ENCODE data around the gene FNIP1. TPM values are rescaled to one million over a fixed set of nuclear protein-coding genes. Genes with fewer than 3 reads are reported as not detected.

The FNIP1 gene
- total and polyA plus RNA-seq, 9 of the 15 experiments (the other 6 are each of a cell fraction or from before 2014, with no cell fraction given): 5.0 to 32.8 (median 18.4) TPM

DNA sequence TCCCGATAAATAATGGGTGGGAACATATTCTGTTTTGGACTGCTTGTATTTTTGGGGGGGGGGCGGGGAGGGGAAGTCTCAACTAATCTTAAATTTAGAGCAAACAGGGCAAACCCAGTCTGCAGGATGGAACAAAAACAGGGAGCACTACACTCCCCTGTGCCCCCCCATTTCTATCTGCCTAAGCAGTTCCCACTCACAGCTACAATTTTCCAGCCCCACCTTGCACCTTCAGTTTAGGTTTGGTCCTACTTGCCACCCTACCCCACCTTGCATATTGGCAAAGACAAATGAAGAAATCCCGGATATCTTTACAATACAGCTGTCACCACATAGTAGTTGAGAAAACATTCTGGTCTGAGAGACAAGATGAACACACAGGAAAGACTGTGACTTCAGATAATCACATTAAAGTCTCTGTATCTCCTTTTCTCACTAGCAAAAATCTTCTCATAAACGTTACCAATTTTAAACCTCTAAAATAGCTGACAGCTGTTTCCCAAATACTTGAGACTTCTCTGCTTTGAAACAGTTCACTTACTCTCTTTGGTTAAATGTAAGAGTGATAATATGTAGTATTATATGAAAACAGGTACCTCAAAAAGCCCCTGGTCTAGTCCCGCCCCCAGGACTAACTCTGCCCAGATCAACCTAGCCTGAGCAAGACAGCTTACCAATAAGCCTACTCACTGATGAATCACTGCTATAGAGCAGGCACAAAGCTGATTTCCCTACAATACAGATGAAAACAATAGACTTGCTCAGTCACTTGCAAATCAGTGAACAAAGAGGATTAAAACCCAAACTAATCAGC is 156.6 kb downstream of the FNIP1 start (continued):
- TF ChIP-seq PHF8 (IDR thresholded peaks at IDR 0.05; ENCODE audit: borderline replicate concordance, low read length) (no peak), TAF15 (IDR thresholded peaks at IDR 0.05; ENCODE audit: low read depth, low read length) (no peak), CSDE1 (IDR thresholded peaks at IDR 0.05) (no peak), MECOM (CRISPR knock-in tag; IDR thresholded peaks at IDR 0.05) (no peak), KAT2B (IDR thresholded peaks at IDR 0.05; ENCODE audit: low read depth, low read length) (no peak), COPS2 (conservative IDR thresholded peaks at IDR 0.05) (no peak), TCF3 (CRISPR knock-in tag; IDR thresholded peaks at IDR 0.05) (peak; percentile 90), ATF7 (IDR thresholded peaks at IDR 0.05) (no peak), ZNF644 (tag; IDR thresholded peaks at IDR 0.05; ENCODE audit: low read depth) (no peak), RBM22 (IDR thresholded peaks at IDR 0.05; ENCODE audit: low read depth, low read length, poor library complexity, severe bottlenecking) (peak; percentile 32), SAP30 (IDR thresholded peaks at IDR 0.05; ENCODE audit: borderline replicate concordance, insufficient read depth, low read depth, low read length, poor library complexity, severe bottlenecking) (no peak), TRIM28 (IDR thresholded peaks at IDR 0.05) (no peak), KHSRP (IDR thresholded peaks at IDR 0.05) (peak; percentile 33; the same call in 1 of the 2 replicates), EWSR1 (IDR thresholded peaks at IDR 0.05; ENCODE audit: borderline replicate concordance, low read depth, partially characterized antibody) (no peak), KLF13 (tag; IDR thresholded peaks at IDR 0.05; ENCODE audit: borderline replicate concordance, low read depth) (no peak), ZNF140 (CRISPR knock-in tag; IDR thresholded peaks at IDR 0.05) (no peak), SMARCE1 (IDR thresholded peaks at IDR 0.05) (peak; percentile 62), MEIS2 (IDR thresholded peaks at IDR 0.05; ENCODE audit: partially characterized antibody) (peak; percentile 80), SPI1 (IDR thresholded peaks at IDR 0.05; ENCODE audit: borderline replicate concordance, low read depth, low read length) (no peak), SREBF1 (IDR thresholded peaks at IDR 0.05; ENCODE audit: borderline replicate concordance, low read depth, low read length) (no peak)
- TF ChIP-seq, protein P1, sequence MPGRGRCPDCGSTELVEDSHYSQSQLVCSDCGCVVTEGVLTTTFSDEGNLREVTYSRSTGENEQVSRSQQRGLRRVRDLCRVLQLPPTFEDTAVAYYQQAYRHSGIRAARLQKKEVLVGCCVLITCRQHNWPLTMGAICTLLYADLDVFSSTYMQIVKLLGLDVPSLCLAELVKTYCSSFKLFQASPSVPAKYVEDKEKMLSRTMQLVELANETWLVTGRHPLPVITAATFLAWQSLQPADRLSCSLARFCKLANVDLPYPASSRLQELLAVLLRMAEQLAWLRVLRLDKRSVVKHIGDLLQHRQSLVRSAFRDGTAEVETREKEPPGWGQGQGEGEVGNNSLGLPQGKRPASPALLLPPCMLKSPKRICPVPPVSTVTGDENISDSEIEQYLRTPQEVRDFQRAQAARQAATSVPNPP (IDR thresholded peaks at IDR 0.05; ENCODE audit: borderline replicate concordance, insufficient read depth, insufficient read length): no peak
- TF ChIP-seq, protein P2, sequence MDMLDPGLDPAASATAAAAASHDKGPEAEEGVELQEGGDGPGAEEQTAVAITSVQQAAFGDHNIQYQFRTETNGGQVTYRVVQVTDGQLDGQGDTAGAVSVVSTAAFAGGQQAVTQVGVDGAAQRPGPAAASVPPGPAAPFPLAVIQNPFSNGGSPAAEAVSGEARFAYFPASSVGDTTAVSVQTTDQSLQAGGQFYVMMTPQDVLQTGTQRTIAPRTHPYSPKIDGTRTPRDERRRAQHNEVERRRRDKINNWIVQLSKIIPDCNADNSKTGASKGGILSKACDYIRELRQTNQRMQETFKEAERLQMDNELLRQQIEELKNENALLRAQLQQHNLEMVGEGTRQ (CRISPR knock-in tag; IDR thresholded peaks at IDR 0.05): no peak
- TF ChIP-seq, protein P3, sequence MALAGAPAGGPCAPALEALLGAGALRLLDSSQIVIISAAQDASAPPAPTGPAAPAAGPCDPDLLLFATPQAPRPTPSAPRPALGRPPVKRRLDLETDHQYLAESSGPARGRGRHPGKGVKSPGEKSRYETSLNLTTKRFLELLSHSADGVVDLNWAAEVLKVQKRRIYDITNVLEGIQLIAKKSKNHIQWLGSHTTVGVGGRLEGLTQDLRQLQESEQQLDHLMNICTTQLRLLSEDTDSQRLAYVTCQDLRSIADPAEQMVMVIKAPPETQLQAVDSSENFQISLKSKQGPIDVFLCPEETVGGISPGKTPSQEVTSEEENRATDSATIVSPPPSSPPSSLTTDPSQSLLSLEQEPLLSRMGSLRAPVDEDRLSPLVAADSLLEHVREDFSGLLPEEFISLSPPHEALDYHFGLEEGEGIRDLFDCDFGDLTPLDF (CRISPR knock-in tag; IDR thresholded peaks at IDR 0.05): no peak
- TF ChIP-seq, protein P4, sequence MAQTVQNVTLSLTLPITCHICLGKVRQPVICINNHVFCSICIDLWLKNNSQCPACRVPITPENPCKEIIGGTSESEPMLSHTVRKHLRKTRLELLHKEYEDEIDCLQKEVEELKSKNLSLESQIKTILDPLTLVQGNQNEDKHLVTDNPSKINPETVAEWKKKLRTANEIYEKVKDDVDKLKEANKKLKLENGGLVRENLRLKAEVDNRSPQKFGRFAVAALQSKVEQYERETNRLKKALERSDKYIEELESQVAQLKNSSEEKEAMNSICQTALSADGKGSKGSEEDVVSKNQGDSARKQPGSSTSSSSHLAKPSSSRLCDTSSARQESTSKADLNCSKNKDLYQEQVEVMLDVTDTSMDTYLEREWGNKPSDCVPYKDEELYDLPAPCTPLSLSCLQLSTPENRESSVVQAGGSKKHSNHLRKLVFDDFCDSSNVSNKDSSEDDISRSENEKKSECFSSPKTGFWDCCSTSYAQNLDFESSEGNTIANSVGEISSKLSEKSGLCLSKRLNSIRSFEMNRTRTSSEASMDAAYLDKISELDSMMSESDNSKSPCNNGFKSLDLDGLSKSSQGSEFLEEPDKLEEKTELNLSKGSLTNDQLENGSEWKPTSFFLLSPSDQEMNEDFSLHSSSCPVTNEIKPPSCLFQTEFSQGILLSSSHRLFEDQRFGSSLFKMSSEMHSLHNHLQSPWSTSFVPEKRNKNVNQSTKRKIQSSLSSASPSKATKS (CRISPR knock-in tag; IDR thresholded peaks at IDR 0.05): no peak

Data from K562 (cell line).